Neural progenitor cell (in vitro differentiated cells): ENCODE results near the gene CRYBA4. TPM values are rescaled to one million over a fixed set of nuclear protein-coding genes. Genes with fewer than 3 reads are reported as not detected.
A peak's percentile ranks its signal among the peaks of the same experiment; 100 is the strongest.

Experiments
- DNase-seq: peaks from one replicate; pipeline ENCODE4 v3.0.0-alpha.2; 2016; ENCODE audit warnings: low spot score
- H2AFZ ChIP-seq: fragments of 200-600 bp; sonication (generic); replicated peaks from 2 replicates; pipeline ENCODE4 v1.6.1; 2016; ENCODE audit warnings: antibody characterized with exemption
- H3F3A ChIP-seq: fragments of 200-600 bp; sonication (generic); 2 replicates; pipeline ENCODE4 v1.6.1; 2016; ENCODE audit warnings: antibody characterized with exemption, low read depth
- H3K27ac ChIP-seq: fragments of 200-600 bp; sonication (generic); 2 replicates; pipeline ENCODE4 v1.5.1; 2016; ENCODE audit warnings: mild to moderate bottlenecking
- H3K27me3 ChIP-seq: fragments of 200-600 bp; sonication (generic); 2 replicates; pipeline ENCODE4 v1.6.1; 2016; ENCODE audit warnings: mild to moderate bottlenecking, moderate library complexity
- H3K36me3 ChIP-seq: fragments of 200-600 bp; sonication (generic); 2 replicates; pipeline ENCODE4 v1.5.1; 2016
- H3K4me1 ChIP-seq: fragments of 200-600 bp; sonication (generic); 2 replicates; pipeline ENCODE4 v1.6.1; 2016; ENCODE audit warnings: mixed run types
- H3K4me2 ChIP-seq: fragments of 200-600 bp; sonication (generic); 2 replicates; pipeline ENCODE4 v1.6.1; 2016
- H3K4me3 ChIP-seq: fragments of 200-600 bp; sonication (generic); 2 replicates; pipeline ENCODE4 v1.5.1; 2016
- H3K79me2 ChIP-seq: fragments of 200-600 bp; sonication (generic); 2 replicates; pipeline ENCODE4 v1.6.1; 2016; ENCODE audit warnings: low read depth
- H3K9ac ChIP-seq: fragments of 200-600 bp; sonication (generic); 2 replicates; pipeline ENCODE4 v1.6.1; 2016
- H3K9me3 ChIP-seq: fragments of 200-600 bp; sonication (generic); 2 replicates; pipeline ENCODE4 v1.5.1; 2016; ENCODE audit warnings: low read depth
- H4K20me1 ChIP-seq: fragments of 200-600 bp; sonication (generic); 2 replicates; pipeline ENCODE4 v1.6.1; 2016; ENCODE audit warnings: low read depth
- H3K27ac Mint-ChIP-seq: 3 replicates; pipeline ENCODE4 v1.8.0; 2021; ENCODE audit warnings: mixed read lengths
- H3K27me3 Mint-ChIP-seq: 2 replicates; pipeline ENCODE4 v1.8.0; 2022; ENCODE audit warnings: low read depth, mild to moderate bottlenecking, inconsistent platforms, moderate library complexity, mixed read lengths; ENCODE audit not compliant: insufficient read depth
- H3K36me3 Mint-ChIP-seq: 3 replicates; pipeline ENCODE4 v1.8.0; 2021; ENCODE audit warnings: mixed read lengths
- H3K4me1 Mint-ChIP-seq: 3 replicates; pipeline ENCODE4 v1.8.0; 2021; ENCODE audit warnings: mixed read lengths
- H3K4me3 Mint-ChIP-seq: 3 replicates; pipeline ENCODE4 v1.8.0; 2021; ENCODE audit warnings: mild to moderate bottlenecking, moderate library complexity, mixed read lengths
- H3K9me3 Mint-ChIP-seq: 3 replicates; pipeline ENCODE4 v1.8.0; 2020; ENCODE audit warnings: mixed read lengths
- CTCF ChIP-seq: fragments of 200-600 bp; sonication (generic); IDR thresholded peaks from 2 replicates; pipeline ENCODE4 v1.5.1; 2017; ENCODE audit warnings: antibody characterized with exemption, mild to moderate bottlenecking
- EZH2 ChIP-seq: fragments of 200-600 bp; sonication (generic); IDR thresholded peaks from 2 replicates; pipeline ENCODE4 v1.6.1; 2017; ENCODE audit warnings: antibody characterized with exemption, mild to moderate bottlenecking, moderate library complexity
- EZH2phosphoT487 ChIP-seq: fragments of 200-600 bp; sonication (generic); IDR thresholded peaks from 2 replicates; pipeline ENCODE4 v1.6.1; 2017; ENCODE audit warnings: antibody characterized with exemption
- total RNA-seq: library from RNA; depleted of rRNA; stranded (reverse); fragments of >200 nt; gene quantifications from 2 replicates; pipeline ENCODE4 v1.2.3, GENCODE V29; 2015; ENCODE audit warnings: low replicate concordance

The CRYBA4 gene
- total RNA-seq, 1 donor from 2014 or later: 1.1 TPM

DNA sequence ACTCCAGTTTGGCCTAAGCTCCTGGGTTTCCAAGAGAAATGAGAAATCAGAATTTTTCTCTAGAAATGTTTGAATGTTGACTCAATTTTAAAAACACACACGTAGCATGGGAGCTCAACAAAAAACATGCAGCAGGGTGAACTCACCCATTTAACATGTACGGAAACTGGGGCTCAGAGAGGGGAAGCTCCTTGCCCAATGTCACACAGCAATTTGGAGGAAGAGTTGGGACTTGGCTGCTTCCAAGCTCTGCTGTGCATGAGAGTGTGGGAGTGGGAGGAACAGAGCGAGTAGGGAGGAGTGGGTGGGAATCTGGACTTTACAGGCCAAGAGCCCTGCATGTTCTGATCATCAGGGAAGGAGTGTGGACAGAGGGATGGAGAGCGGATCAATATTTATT is 37.8 kb upstream of the CRYBA4 start:
- H3K4me1 ChIP-seq: peaks cover 16% of the 10 kb centered on the region
- H3K27ac ChIP-seq: no peak overlapping the region
- DNase-seq: no peak
- Mint-ChIP-seq H3K4me3 (no peak overlapping the region), H3K27me3 (peaks cover 2% of the 10 kb centered on the region), H3K27ac (peak overlapping the region; percentile 18), H3K36me3 (peaks cover 10% of the 10 kb centered on the region), H3K9me3 (peaks cover 5% of the 10 kb centered on the region), H3K4me1 (peaks cover 22% of the 10 kb centered on the region)
- TF ChIP-seq CTCF: no peak
- TF ChIP-seq EZH2: no peak
- no peak for TF ChIP-seq EZH2phosphoT487
- peaks cover 17% of the 10 kb centered on the region for H3F3A ChIP-seq
- peaks cover 45% of the 10 kb centered on the region for H3K79me2 ChIP-seq
- no peak overlapping the region for H3K4me2 ChIP-seq
- peaks cover 4% of the 10 kb centered on the region for H3K9me3 ChIP-seq
- H2AFZ ChIP-seq: no peak overlapping the region
- H3K9ac ChIP-seq: no peak overlapping the region
- no peak overlapping the region for H3K4me3 ChIP-seq
- H3K27me3 ChIP-seq: no peaks in the 10 kb centered on the region
- H3K36me3 ChIP-seq: peaks cover 6% of the 10 kb centered on the region
- H4K20me1 ChIP-seq: peaks cover 59% of the 10 kb centered on the region

DNA sequence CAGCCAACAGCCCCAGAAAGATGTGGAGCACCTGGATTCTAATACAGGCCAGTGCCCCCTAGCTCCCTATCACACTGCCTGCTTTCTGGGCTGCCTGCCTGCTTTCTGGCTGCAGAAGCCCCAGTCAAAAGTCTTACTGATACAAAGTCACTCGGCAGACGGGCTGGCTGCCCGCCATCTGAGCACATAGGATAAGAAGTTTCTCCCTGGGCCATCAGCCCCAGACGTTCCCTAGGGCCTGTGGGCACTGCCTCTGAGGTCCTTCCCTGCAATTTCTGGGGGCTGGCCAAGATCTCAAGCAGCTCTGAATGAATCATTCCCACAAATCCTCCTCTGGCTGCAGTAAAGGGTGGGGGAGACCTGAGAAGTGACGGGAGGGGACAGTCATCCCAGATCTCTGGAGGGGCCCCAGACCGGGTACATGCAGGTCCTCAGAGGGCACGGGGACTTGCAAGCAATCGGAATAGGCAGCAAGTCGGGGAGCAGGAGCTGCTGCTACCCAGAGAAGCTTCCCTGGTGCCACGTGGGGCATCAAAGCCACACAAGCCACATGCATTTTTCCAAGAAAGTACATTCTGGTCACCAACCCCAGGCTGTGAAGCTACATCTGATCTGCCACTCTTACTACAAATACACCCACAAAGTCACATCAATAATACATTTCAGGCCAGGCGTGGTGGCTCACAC is 36.5 kb upstream of the CRYBA4 start:
- no peak for DNase-seq
- Histone ChIP-seq H3K4me1 (peaks cover 8% of the 10 kb centered on the region), H3K4me2 (no peak overlapping the region), H3K9ac (no peak overlapping the region), H3K9me3 (peaks cover 4% of the 10 kb centered on the region), H4K20me1 (peaks cover 51% of the 10 kb centered on the region), H3K27ac (no peak overlapping the region), H3K4me3 (no peak overlapping the region), H3K36me3 (peaks cover 6% of the 10 kb centered on the region), H2AFZ (no peak overlapping the region), H3F3A (peaks cover 20% of the 10 kb centered on the region), H3K79me2 (peaks cover 40% of the 10 kb centered on the region), H3K27me3 (no peaks in the 10 kb centered on the region)
- H3K9me3 Mint-ChIP-seq: peaks cover 5% of the 10 kb centered on the region
- H3K27me3 Mint-ChIP-seq: peaks cover 2% of the 10 kb centered on the region
- TF ChIP-seq CTCF (no peak), EZH2phosphoT487 (no peak), EZH2 (no peak)
- peaks cover 10% of the 10 kb centered on the region for H3K36me3 Mint-ChIP-seq
- H3K27ac Mint-ChIP-seq: peak overlapping the region; percentile 5
- H3K4me1 Mint-ChIP-seq: peaks cover 21% of the 10 kb centered on the region
- no peak overlapping the region for H3K4me3 Mint-ChIP-seq

GRCh38 chr22:26586556-26587325 is 35.0 kb upstream of the CRYBA4 start:
- H3K4me3 Mint-ChIP-seq: no peak overlapping the region
- TF ChIP-seq EZH2phosphoT487 (no peak), EZH2 (no peak), CTCF (no peak)
- peaks cover 36% of the 10 kb centered on the region for H4K20me1 ChIP-seq

More at GRCh38 chr22:26586556-26587325, 35.0 kb upstream of the CRYBA4 start:
- Histone ChIP-seq H3K27ac (no peak overlapping the region), H3K36me3 (peaks cover 6% of the 10 kb centered on the region), H3K4me3 (no peak overlapping the region), H3K27me3 (peaks cover 3% of the 10 kb centered on the region), H3K4me2 (no peak overlapping the region), H3K79me2 (peaks cover 40% of the 10 kb centered on the region), H3K4me1 (peaks cover 5% of the 10 kb centered on the region), H3K9ac (no peak overlapping the region), H3K9me3 (peaks cover 4% of the 10 kb centered on the region), H3F3A (peaks cover 8% of the 10 kb centered on the region), H2AFZ (no peak overlapping the region)
- Mint-ChIP-seq H3K4me1 (peaks cover 20% of the 10 kb centered on the region), H3K9me3 (peaks cover 5% of the 10 kb centered on the region), H3K27ac (no peak overlapping the region), H3K27me3 (peaks cover 4% of the 10 kb centered on the region), H3K36me3 (peaks cover 10% of the 10 kb centered on the region)
- no peak for DNase-seq
